ENCODE results near the gene MAML3.

Gene MAML3

DNA sequence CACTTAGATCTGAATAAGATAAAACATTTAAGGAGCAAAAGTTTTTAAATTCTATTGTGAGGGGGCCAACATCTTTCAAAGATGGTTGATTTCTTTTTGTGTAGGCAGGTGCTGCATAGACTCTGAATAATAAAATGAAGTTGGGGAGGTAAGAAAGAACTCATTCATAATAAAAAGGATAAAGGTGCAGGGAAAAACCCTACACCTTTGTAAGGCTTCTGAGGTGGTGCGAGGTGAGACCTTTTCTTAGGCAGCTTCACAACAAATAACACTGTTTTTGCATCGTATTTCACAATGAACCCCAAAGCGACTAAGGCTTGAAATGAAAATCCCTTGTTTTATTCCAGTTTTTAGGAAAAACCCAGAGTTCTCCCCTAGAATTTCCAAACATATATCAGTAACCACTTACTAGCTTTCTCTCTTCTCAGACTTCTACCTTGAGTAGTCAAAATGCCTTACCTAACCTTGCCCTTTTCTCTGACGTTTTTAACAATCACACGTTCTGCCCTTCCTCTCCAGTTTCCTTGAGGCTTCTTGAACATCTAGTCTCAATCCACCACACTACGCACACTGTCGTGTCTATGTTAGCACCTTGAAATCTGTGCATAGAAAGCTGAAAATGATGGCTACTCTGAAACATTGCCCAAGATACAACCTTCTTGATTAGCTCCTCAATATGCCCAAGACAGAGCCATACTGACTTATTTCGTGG lies 30.2 kb downstream of the MAML3 start:
- DNase-seq: no peak

DNA sequence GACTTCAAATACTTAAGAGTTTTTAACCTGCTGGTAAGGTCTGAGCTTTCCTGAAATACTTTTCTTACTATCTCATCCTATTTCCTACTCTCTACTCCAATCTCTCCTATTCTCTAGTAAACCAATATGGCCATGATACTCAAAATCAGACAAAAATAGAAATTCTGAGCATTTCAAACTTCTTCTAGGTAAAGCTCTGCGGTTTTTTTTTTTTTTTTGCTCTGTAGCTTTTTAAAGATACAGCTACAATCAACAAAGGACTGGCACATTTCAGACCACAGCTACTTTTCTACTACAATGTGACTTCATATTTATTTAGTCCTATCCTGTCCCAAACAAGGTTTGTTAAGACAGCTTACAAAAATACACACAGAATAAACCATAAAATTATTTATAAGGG lies 31.1 kb downstream of the MAML3 start:
- DNase-seq: no peak

DNA sequence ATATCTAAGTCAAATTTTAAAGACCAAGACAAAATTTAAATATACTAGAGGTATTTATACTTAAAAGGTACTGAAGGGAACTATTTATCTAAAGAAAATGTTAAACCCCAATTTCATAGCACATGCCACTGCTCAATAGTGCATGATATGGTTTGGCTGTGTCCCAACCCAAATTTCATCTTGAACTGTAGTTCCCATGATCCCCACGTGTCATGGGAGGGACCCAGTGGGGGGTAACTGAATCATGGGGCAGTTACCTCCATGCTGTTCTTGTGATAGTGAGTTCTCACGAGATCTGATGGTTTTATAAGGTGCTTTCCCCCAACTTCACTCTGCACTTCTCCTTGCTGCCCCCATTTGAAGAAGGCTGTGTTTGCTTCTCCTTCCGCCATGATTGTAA lies 32.3 kb downstream of the MAML3 start:
- no peak for DNase-seq

DNA sequence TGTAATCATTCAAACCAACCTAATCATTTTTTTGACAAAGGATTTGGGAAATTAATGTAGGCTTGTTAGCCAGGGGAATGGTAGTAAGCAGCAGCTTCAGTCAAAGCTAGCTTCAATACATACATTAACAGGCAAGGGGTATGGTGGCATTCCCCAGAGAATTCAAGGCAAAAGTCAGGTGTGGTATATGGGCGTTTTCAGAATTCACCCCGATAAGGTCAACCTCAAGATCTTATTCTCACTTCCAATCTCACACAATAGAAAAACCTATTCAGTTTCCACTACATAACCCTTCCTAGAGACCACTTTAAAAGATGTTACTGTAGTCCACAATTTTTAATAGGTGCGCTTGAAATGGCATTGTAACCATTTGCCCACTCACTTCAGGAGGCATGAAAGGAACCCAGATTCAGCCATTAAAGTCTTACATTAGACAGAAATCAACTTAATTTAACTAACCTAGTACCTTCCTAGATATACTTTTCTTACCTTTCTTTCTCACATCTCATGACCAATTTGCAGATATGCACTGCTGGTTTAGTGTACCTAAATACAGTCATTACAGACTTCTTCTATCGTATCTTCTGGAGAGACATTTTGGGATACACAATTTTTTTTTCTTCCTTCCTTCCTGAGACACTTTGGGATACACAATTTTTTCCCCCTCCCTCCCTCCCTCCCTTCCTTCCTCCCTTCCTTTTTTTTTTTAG lies 34.9 kb downstream of the MAML3 start:
- no peak for DNase-seq

DNA sequence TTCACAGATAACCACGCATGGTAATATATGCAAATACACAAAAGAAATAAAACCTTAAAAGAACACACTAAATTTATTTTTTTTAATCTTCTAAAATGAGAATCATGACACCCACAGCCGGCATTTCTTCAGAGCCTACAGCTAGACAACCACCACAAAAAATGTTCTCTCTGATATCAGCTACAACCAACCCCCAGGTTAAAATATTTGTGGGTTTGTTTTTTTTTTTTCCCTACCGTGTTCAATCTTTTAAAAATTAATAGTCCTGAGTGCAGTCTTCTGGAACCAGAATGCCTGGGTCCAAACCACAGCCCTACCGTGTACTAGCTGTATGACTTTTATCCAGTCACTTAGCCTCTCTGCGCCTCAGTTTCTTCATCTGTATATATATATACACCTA lies 36.0 kb downstream of the MAML3 start:
- no peak for DNase-seq

DNA sequence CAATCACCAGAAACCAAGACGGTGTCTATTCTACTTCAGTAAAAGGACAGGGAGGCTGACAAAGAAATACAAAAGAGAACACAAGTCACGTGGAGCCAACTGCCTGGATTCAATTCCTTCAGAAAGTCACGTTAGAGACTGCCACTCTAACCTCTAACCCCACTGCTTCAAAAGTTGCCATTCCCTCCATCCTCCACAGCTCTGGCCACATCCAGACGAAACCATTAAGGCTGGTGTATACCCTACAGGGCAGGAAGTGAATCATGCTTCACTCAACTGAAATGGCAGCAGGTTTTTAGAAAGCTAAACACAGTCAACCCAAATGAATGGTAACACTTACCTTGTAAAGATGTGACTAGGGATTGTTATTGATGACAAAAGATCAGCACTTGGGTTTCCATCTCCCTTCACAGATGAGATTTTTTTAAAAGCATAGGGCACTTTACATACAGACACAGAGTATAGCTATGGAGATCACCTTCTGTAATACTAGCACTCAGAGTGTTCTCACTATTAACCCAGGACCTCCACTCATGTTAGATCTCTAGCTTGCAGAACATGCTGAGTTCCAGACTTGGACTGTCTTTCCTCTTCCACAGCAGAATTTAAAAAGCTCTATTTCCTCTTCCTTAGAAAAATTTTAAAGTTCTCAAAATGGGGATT lies 37.4 kb downstream of the MAML3 start:
- no peak for DNase-seq

DNA sequence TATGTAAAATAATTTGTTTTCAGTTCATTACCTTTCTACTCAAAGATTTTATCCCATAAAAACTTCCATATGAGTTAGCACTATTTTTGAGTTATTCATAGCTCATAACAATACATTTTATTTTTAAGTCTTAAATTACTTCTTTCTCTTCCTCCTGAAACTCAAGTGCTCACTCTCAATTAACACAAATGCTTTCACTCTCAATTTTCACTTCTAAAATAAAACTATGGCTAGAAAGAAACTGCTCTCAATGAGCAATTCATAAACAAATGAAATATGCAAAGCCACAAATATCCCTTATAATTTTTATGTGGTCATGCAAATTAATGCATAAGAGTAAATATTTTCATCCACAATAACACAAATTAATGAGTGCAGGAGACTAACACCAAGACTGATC lies 38.8 kb downstream of the MAML3 start:
- no peak for DNase-seq

DNA sequence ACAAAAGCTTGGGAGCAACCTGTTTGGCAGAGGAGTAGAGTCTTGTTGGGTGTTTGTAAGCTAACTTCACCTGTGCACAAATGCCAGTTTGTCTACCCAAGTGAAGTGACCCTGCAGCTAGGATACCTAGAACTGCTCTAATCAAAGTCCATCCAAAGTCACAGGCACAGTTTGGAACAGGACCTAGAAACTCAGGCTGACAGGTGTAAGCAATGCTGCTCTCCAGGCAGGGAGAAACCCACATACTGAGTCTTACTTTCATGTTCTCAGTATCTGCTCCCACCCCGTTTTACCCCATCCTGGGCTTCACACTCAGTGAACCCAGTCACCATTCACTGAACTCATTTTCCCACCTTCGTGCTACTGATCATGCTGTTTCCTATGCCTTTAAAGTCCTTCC lies 40.3 kb downstream of the MAML3 start:
- DNase-seq: no peak

DNA sequence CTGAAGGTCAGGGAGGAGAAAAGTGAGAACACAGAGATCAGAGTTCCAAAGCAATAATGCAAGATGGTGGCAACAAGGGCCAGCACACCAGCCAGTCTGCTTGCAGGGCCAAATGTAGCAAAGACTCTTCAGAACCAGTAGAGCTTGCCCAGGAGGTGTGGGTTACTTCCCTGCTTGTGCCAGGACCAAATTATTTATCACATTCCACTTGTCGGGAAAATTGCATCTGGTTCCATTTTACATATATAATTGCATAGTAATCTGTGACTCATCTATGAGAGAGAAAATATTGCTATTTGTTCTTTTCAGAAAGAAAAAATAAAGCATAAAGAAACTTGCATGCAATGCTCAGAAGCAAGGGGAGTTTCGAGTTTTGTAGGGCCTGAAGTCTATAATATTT lies 41.4 kb downstream of the MAML3 start:
- DNase-seq: no peak

DNA sequence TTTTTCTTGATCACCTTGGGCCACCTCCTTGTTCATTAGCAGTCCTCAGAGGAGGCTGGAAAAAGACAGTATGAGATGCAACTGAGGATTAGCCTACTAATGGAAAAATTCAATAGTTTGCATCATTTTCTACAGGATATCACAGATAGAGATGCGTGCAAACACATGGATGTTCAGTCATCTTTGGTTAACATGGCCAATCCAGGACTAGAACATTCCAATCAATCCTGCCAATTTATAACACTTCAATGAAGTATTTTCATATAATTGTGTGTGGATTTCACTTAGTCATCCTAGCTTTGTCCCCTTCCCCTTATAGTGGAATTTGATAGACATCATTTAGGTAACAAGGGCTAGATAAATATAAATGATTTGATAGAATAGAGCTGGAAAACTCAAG lies 42.7 kb downstream of the MAML3 start:
- DNase-seq: no peak

DNA sequence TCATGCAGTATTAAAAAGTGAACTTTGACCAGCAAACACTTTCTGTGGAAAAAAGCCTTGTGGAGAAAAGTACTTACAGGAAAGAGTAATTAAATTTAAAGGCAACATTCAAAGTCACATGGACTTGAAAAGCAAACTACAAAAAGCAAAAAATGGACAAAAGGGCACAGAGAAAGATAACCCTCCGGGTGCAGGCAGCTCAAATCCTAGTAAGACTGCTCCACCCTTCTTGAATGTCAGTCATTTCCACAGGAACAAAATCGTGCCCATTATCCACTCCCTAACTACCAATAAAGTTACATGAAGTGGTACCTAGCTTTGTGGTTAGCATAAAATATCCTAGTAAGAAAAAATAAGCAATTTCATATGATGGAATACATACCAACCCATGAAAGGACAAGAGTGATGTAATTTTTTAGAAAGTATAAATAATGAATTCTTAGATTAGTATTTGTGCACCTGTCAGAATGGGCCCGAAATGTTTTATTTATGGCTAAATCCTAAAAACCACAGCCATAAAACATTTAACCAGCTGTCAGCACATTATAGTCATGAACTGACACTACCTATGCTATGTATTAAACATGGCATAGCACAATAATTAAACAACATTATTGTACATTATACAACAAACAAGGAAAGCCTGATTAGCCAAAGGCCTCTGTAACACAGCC lies 43.3 kb downstream of the MAML3 start:
- DNase-seq: no peak

DNA sequence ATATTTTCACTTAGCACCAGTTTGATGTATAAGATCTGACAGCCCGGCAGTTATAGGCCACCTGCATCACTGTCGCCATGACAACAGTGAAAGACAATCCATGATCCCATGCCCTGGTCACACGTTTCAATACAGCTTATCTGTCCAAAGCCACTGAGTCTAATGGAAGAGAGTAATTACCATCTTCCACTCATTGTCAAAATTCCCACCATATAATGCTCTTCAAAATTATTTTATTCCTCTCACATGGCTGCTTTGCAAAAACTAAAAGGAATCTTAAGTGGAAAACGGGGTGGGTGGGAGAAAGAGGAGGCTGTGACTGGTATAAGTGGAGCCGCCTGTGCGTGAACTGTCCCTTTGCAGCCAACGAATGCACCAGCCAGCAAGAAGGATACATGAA lies 44.2 kb downstream of the MAML3 start:
- no peak for DNase-seq

DNA sequence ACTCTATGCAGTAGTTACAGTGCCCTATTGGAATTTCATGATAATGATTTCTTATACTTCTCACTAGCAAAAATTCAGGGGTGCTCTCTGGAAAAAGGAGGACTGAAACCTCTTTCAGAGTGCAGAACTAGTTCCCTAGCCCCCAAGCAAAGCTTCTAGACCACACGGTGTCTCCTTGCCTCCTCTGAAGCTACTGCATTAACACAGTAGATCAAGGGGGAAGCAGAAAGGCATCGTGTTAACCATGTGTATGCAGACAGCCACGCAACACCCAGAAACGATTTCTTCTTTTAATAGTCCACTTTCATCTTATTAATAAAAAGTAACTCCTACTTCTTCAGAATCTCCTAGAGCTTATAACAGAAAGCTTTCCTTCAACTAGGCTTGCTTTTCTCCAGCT lies 44.7 kb downstream of the MAML3 start:
- DNase-seq: no peak

DNA sequence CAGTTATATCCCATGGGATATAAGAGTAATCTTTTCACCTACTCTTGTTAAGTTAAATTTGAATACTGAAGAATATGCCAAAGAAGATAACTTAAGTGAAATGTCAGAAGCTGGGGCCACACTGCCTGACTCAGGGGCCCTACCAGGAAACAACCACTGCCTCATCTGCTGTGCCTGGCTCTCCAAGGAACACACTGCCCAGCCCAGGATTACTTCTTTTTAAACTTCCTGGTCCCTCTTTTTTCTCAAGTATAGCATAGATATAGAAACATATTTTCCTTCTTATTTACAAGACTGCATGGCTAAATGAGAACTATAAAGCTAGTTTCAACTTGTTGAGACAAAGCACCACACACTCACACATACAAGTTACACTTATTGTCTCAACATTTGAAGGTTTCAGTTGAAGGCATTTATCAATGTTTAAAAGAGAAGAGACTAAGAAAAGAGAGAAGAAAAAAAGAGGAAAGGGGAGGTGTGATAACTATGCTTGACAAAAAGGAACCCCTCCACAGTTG lies 45.2 kb downstream of the MAML3 start:
- no peak for DNase-seq

DNA sequence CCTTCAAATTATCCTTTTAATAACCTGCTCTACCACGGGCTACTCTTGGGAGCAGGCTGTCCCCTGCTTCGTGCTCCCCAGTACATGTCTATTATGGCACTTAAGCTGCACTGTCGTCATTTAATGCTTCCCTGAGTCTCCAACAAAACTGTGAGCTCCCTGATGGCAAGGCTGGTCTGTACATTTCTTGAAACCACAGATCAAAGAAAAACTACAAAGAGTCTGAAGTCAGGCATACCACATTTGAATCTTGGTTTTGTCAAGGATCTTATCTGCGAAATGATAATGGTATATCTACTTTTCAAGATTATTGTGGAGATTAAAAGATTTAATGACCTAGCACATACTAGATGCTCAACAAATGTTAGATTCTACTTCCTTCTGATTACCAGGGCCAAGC lies 45.7 kb downstream of the MAML3 start:
- DNase-seq: no peak

DNA sequence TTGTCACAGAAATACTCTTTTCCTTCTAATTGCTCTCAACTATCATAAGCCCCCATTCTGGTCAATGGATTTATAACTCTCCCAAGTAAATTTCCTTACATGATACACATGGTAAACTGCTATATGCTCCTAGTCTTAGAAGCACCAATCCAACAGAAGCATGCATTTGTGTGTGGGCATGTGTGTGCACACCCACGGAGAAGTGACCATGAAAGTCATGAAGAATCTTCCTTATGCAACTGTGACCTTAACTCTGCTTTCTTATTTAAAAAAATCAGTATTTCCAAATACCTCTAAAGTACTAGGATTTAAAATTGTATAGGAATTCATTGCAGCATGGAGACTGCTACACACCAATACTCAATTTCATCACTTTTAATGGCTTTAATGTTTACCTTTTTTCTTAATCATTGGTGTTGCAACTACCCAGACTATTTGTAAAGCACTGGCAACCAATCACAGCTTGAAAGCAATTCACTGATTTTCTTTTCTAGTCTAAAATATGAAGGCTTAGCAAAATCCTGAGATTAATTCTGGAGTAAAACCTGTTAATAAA lies 47.6 kb downstream of the MAML3 start:
- DNase-seq: no peak

DNA sequence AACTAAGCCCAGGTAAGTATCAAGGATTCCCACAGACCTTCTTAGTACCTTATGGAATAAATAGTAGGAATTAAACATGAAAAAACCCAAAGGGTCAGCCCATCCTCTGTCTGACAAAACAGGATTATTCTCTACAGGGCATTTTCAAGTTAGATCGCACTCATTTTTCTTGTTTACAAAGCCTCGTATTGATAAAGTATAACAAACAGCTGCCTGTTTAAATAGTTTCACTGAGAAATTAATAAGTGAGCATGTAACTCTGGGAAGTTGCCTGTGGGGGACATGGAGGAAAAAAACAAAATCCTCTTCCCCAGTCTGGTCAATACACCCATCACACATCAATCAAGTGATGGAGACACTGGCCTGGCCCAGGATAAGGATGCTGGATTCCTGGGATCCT lies 48.5 kb downstream of the MAML3 start:
- no peak for DNase-seq

DNA sequence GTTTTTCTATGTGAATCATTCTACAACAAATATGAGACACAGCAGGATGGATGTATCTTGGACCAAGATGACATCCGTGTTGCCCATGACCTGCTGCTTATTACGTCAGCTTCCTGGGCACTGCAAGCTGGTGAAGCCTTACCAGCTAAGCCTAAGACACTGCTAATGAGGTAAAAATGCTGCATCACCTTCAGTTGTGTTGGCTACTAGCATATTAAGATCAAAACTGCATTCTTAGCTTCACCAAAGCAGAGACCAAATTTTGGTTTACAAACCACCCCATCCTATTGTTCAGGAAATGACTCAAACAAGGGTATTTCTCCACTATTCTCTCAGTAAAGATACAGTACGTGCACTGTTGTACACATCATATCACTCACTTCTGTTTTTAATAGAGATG lies 50.3 kb downstream of the MAML3 start:
- no peak for DNase-seq

DNA sequence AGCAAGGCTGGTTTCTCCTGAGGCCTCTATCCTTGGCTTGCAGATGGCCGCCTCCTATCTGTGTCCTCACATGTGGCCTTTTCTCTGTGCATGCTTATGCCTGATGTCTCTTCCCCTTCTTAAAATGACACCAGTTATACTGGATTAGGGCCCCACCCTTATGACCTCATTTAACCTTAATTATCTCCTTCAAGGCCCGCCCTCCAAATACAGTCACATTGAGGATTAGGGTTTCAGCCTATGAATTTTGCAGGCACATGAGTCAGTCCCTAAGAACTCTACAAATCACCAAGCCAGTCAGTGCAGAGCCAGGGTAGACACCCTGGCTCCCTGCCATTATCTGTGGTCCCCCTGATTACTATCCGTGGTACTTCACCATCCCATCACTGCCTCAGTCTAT lies 51.6 kb downstream of the MAML3 start:
- no peak for DNase-seq

DNA sequence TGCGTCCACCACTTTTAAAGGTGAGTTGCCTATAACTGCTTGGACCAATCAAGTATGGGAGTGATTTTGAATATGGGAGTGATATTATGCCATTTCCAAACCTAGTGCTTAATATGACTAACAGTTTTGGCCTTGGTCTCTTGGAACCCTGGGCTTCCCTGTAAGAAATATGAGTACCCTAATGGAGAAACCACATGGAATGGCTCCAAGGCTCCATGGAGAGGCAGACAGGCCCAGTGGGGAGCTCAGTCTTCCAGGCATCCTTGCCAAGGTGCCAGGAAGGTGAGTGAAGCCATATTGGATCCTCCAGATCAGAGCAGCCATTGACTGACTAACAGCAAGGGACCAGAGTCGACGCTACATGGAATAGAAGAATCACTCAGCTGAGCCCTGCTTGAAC lies 53.2 kb downstream of the MAML3 start:
- DNase-seq: no peak

DNA sequence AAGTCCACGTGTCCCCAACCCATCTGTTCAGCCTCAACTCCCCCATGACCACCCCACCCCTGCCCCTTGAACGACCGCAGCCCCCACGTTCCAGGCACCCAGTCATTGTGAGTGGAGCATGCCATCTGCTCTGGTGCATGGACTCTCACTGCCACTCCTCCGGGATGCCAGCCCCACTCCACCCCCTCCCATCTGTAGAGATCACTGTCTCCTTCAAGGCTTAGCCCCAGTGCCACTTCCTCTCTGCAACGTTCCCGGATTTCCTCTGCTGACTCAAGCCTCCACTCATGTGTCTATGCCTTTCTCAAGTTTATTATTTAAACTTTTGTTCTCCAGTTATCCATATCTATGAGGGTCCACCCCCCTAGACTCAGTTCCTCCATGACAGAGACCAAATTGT lies 54.0 kb downstream of the MAML3 start:
- DNase-seq: no peak

DNA sequence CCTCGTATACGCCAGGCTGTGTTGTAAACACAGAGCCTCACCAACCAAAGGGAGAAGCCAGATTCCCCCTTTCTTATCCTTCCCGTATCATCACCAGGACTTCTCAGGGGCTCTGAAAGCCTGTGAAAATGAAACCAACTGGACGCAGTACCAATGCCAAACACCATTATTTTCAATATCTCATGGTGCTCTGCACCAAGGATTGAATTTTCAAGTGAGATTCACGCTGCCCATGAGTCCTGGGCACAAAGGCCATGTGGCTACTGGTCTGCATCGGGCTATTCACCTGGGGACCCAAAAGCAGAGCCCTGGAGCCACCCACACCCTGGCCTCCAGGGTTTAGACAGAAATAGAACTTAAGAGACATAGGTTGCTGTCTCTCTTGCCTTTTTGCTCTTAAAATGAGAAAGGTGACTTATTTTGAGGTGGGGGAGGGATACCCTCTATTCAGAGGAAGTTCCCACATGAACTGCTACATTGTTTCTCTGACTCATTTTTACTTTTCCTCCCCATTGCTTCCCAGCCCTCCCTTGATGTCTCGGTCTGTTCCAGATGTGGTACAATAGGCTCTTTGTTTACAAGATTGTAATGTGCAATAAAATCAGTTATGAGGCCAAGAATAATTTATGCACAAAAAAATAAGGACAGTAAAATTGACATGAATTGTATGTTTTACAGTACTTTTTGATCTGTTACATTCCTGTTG lies 55.4 kb downstream of the MAML3 start:
- no peak for DNase-seq

DNA sequence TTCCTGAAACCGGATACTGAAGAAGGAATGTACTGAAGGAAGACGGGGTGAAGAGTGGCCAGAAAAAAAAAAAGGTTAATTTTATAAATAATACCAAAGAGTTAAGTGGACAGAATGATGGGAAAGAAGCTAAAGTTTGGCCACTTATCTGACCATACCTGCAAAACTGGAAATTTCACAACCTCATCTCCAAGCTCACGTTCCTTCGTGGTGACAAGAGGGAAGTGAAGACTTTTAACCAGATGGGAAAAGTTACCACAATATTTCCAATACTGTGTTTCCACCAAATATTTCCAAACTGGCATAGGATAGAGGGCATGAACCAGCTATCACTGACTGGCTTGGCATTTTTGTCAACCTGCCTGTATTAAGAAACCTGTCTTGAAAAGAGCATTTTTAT lies 56.4 kb downstream of the MAML3 start:
- no peak for DNase-seq
